Neural cell (in vitro differentiated cells): Measurements from ENCODE around the gene SUGCT. TPM values are rescaled to one million over a fixed set of nuclear protein-coding genes. Genes with fewer than 3 reads are reported as not detected.

Experiments
- H2AFZ ChIP-seq: fragments of 200-600, 300-800 bp; sonication (generic), shearing (Covaris generic); 2 replicates; pipeline ENCODE4 v1.6.0; 2014; ENCODE audit warnings: low read depth, mild to moderate bottlenecking, antibody characterized with exemption, low read length, moderate library complexity
- H3F3A ChIP-seq: fragments of 200-600 bp; shearing (Covaris generic); 2 replicates; pipeline ENCODE4 v1.6.1; 2016; ENCODE audit warnings: mild to moderate bottlenecking, moderate library complexity, mixed read lengths, antibody characterized with exemption, low read length; ENCODE audit not compliant: insufficient read depth, poor library complexity, severe bottlenecking
- H3K27ac ChIP-seq: fragments of 200-600, 300-800 bp; sonication (generic), shearing (Covaris generic); 2 replicates; pipeline ENCODE4 v1.5.1; 2014; ENCODE audit warnings: mild to moderate bottlenecking, low read length, moderate library complexity
- H3K27me3 ChIP-seq: fragments of 300-800, 200-600 bp; sonication (generic), shearing (Covaris generic); 2 replicates; pipeline ENCODE4 v1.6.0; 2014; ENCODE audit warnings: mild to moderate bottlenecking, low read depth, low read length, moderate library complexity; ENCODE audit not compliant: insufficient read depth
- H3K36me3 ChIP-seq: fragments of 300-800, 200-600 bp; sonication (generic), shearing (Covaris generic); 2 replicates; pipeline ENCODE4 v1.5.1; 2014; ENCODE audit warnings: mild to moderate bottlenecking, antibody characterized with exemption, low read length, moderate library complexity; ENCODE audit not compliant: insufficient read depth
- H3K4me2 ChIP-seq: fragments of 300-800, 200-600 bp; sonication (generic), shearing (Covaris generic); 2 replicates; pipeline ENCODE4 v1.6.0; 2014; ENCODE audit warnings: mild to moderate bottlenecking, low read length
- H3K4me3 ChIP-seq: fragments of 300-800, 200-600 bp; sonication (generic), shearing (Covaris generic); 2 replicates; pipeline ENCODE4 v1.5.1; 2014; ENCODE audit warnings: mild to moderate bottlenecking, low read length, moderate library complexity
- H3K79me2 ChIP-seq: fragments of 200-600 bp; shearing (Covaris generic); replicated peaks from 2 replicates; pipeline ENCODE4 v1.6.0; 2014; ENCODE audit warnings: mild to moderate bottlenecking, low read length, moderate library complexity; ENCODE audit not compliant: insufficient read depth
- H3K9ac ChIP-seq: fragments of 300-800, 200-600 bp; sonication (generic), shearing (Covaris generic); 2 replicates; pipeline ENCODE4 v1.6.1; 2016; ENCODE audit warnings: mild to moderate bottlenecking, low read length, mixed read lengths
- H3K9me2 ChIP-seq: fragments of 200-600 bp; shearing (Covaris generic); 2 replicates; pipeline ENCODE4 v1.6.1; 2016; ENCODE audit warnings: mild to moderate bottlenecking, low read length, mixed read lengths; ENCODE audit not compliant: insufficient read depth
- H3K9me3 ChIP-seq: fragments of 200-600, 300-800 bp; sonication (generic), shearing (Covaris generic); 2 replicates; pipeline ENCODE4 v1.6.1; 2016; ENCODE audit warnings: mild to moderate bottlenecking, mixed run types, low read length, moderate library complexity, mixed read lengths
- H4K20me1 ChIP-seq: fragments of 200-600 bp; shearing (Covaris generic); 2 replicates; pipeline ENCODE4 v1.6.1; 2016; ENCODE audit warnings: mild to moderate bottlenecking, mixed run types; ENCODE audit not compliant: insufficient read depth
- EP300 ChIP-seq: fragments of 450-650 bp; conservative IDR thresholded peaks from 2 replicates; pipeline ENCODE4 v1.6.1; 2014; ENCODE audit warnings: antibody characterized with exemption, mild to moderate bottlenecking, moderate library complexity; ENCODE audit not compliant: poor library complexity, severe bottlenecking
- EZH2 ChIP-seq: fragments of 200-600, 300-800 bp; shearing (Covaris generic), sonication (generic); IDR thresholded peaks from 2 replicates; pipeline ENCODE4 v1.6.1; 2014; ENCODE audit warnings: antibody characterized with exemption, low read length, borderline replicate concordance, mild to moderate bottlenecking; ENCODE audit not compliant: insufficient read depth, poor library complexity, severe bottlenecking
- MXI1 ChIP-seq: fragments of 450-650 bp; conservative IDR thresholded peaks from 2 replicates; pipeline ENCODE4 v1.6.1; 2014; ENCODE audit warnings: antibody characterized with exemption, mild to moderate bottlenecking; ENCODE audit not compliant: poor library complexity, severe bottlenecking
- POLR2AphosphoS5 ChIP-seq: IDR thresholded peaks from 2 replicates; pipeline ENCODE4 v1.6.1; 2012
- RAD21 ChIP-seq: fragments of 450-650 bp; conservative IDR thresholded peaks from 2 replicates; pipeline ENCODE4 v1.6.1; 2014; ENCODE audit warnings: antibody characterized with exemption, mild to moderate bottlenecking, moderate library complexity
- REST ChIP-seq: IDR thresholded peaks from 2 replicates; pipeline ENCODE4 v1.6.1; 2012; ENCODE audit warnings: borderline replicate concordance
- SMC3 ChIP-seq: fragments of 450-650 bp; conservative IDR thresholded peaks from 2 replicates; pipeline ENCODE4 v1.6.1; 2014; ENCODE audit warnings: antibody characterized with exemption, mild to moderate bottlenecking, moderate library complexity; ENCODE audit not compliant: poor library complexity
- TAF1 ChIP-seq: IDR thresholded peaks from 2 replicates; pipeline ENCODE4 v1.6.1; 2012; ENCODE audit warnings: low read depth
- polyA plus RNA-seq: library from polyadenylated mRNA; depleted of rRNA; stranded (reverse); fragments of >200 nt; gene quantifications from 2 replicates; pipeline ENCODE4 v1.2.3, GENCODE V29; 2014
- TF ChIP-seq, protein P1 (sequence below): fragments of 450-650 bp; IDR thresholded peaks from 2 replicates; pipeline ENCODE4 v1.5.1; 2014; ENCODE audit warnings: antibody characterized with exemption, mild to moderate bottlenecking, moderate library complexity; ENCODE audit not compliant: poor library complexity, severe bottlenecking

The SUGCT gene
- polyA plus RNA-seq, 1 donor from 2014 or later: not detected

GRCh38 chr7:40305229-40305628 lies 170.4 kb downstream of the SUGCT start:
- Histone ChIP-seq H3F3A (no peaks in the 10 kb centered on the region), H3K4me2 (no peak overlapping the region), H2AFZ (no peak overlapping the region), H4K20me1 (no peaks in the 10 kb centered on the region), H3K79me2 (no peaks in the 10 kb centered on the region), H3K27ac (no peak overlapping the region), H3K36me3 (no peaks in the 10 kb centered on the region), H3K9me3 (no peaks in the 10 kb centered on the region), H3K4me3 (no peak overlapping the region), H3K9ac (no peak overlapping the region), H3K9me2 (no peaks in the 10 kb centered on the region), H3K27me3 (no peaks in the 10 kb centered on the region)
- TF ChIP-seq TAF1 (no peak), EP300 (no peak), POLR2AphosphoS5 (no peak), SMC3 (no peak)

DNA sequence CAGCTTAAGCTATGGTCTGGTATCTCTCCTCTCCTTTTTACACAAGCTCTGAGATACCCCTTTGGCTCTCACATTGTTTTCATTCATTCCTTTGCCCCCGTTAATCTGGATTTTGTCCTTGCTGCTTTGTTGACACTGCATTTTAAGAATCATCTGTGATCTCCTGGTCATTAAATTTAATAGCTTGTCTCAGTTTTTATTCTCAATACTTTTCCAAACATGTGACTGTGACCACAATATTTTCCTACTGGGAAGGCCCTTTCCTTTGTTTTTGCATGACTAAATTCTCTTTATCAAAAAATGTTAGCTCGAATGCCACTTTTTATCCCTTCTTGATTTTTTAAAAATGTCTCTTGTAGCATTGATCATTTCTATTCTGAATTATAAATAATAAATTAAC lies 171.2 kb downstream of the SUGCT start:
- H4K20me1 ChIP-seq: no peaks in the 10 kb centered on the region
- H3K27ac ChIP-seq: no peak overlapping the region
- H3K9ac ChIP-seq: no peak overlapping the region
- H3K9me2 ChIP-seq: no peaks in the 10 kb centered on the region
- TF ChIP-seq MXI1 (no peak), POLR2AphosphoS5 (no peak), SMC3 (no peak), RAD21 (no peak), EP300 (no peak), TAF1 (no peak), EZH2 (no peak), REST (no peak)
- TF ChIP-seq, protein P1, sequence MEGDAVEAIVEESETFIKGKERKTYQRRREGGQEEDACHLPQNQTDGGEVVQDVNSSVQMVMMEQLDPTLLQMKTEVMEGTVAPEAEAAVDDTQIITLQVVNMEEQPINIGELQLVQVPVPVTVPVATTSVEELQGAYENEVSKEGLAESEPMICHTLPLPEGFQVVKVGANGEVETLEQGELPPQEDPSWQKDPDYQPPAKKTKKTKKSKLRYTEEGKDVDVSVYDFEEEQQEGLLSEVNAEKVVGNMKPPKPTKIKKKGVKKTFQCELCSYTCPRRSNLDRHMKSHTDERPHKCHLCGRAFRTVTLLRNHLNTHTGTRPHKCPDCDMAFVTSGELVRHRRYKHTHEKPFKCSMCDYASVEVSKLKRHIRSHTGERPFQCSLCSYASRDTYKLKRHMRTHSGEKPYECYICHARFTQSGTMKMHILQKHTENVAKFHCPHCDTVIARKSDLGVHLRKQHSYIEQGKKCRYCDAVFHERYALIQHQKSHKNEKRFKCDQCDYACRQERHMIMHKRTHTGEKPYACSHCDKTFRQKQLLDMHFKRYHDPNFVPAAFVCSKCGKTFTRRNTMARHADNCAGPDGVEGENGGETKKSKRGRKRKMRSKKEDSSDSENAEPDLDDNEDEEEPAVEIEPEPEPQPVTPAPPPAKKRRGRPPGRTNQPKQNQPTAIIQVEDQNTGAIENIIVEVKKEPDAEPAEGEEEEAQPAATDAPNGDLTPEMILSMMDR: no peak
- H3K79me2 ChIP-seq: no peaks in the 10 kb centered on the region
- no peak overlapping the region for H3K4me3 ChIP-seq
- no peaks in the 10 kb centered on the region for H3K36me3 ChIP-seq
- no peak overlapping the region for H2AFZ ChIP-seq
- H3K9me3 ChIP-seq: no peaks in the 10 kb centered on the region
- H3F3A ChIP-seq: no peaks in the 10 kb centered on the region
- no peaks in the 10 kb centered on the region for H3K27me3 ChIP-seq
- H3K4me2 ChIP-seq: no peak overlapping the region

- Histone ChIP-seq H3K27me3 (no peaks in the 10 kb centered on the region), H3K79me2 (no peaks in the 10 kb centered on the region), H3K4me3 (no peak overlapping the region), H3K9ac (no peak overlapping the region), H3K27ac (no peak overlapping the region), H3K36me3 (no peaks in the 10 kb centered on the region), H4K20me1 (no peaks in the 10 kb centered on the region), H3K9me3 (no peaks in the 10 kb centered on the region), H2AFZ (no peak overlapping the region), H3F3A (no peaks in the 10 kb centered on the region), H3K9me2 (no peaks in the 10 kb centered on the region), H3K4me2 (no peak overlapping the region)
- no peak for TF ChIP-seq EZH2
- no peak for TF ChIP-seq EP300
- TF ChIP-seq SMC3: no peak
- TF ChIP-seq POLR2AphosphoS5: no peak
- TF ChIP-seq REST: no peak
- no peak for TF ChIP-seq TAF1
- TF ChIP-seq MXI1: no peak
- TF ChIP-seq, protein P1: no peak
- no peak for TF ChIP-seq RAD21
Observed at GRCh38 chr7:40306596-40306995, 171.8 kb downstream of the SUGCT start.
